Measurements from ENCODE around the gene TMEM256. TPM values are rescaled to one million over a fixed set of nuclear protein-coding genes. Genes with fewer than 3 reads are reported as not detected.
"Not testable (repeated sequence)": the region's sequence is repeated elsewhere in the genome, so short reads cannot be mapped to it uniquely, and the experiment has no call there.

The TMEM256 gene
- total RNA-seq, 1 donor from 2014 or later = 45.9 TPM

GRCh38 chr17:7367918-7368598 lies 35.8 kb downstream of the TMEM256 start:
- no peaks in the 10 kb centered on the region for H3K36me3 Mint-ChIP-seq (ENCODE audit: unreplicated experiment)
- no peak for DNase-seq (ENCODE audit: extremely low spot score, unreplicated experiment)
- no peak for TF ChIP-seq CTCF (IDR thresholded peaks at IDR 0.05)

GRCh38 chr17:7367083-7367482 lies 36.8 kb downstream of the TMEM256 start:
- Mint-ChIP-seq H3K4me1 (ENCODE audit: unreplicated experiment) (no peaks in the 10 kb centered on the region), H3K4me3 (ENCODE audit: unreplicated experiment) (no peak overlapping the region), H3K27ac (ENCODE audit: unreplicated experiment) (no peak overlapping the region), H3K9me3 (ENCODE audit: unreplicated experiment) (no peaks in the 10 kb centered on the region), H3K27me3 (ENCODE audit: unreplicated experiment) (peaks cover 18% of the 10 kb centered on the region), H3K36me3 (ENCODE audit: unreplicated experiment) (no peaks in the 10 kb centered on the region)
- DNase-seq (ENCODE audit: extremely low spot score, unreplicated experiment) = no peak
- TF ChIP-seq CTCF (IDR thresholded peaks at IDR 0.05) = no peak

More at GRCh38 chr17:7367918-7368598, 35.8 kb downstream of the TMEM256 start:
- Mint-ChIP-seq H3K4me1 (ENCODE audit: unreplicated experiment) (no peaks in the 10 kb centered on the region), H3K27ac (ENCODE audit: unreplicated experiment) (no peak overlapping the region), H3K27me3 (ENCODE audit: unreplicated experiment) (peaks cover 18% of the 10 kb centered on the region), H3K9me3 (ENCODE audit: unreplicated experiment) (no peaks in the 10 kb centered on the region), H3K4me3 (ENCODE audit: unreplicated experiment) (no peak overlapping the region)

GRCh38 chr17:7365963-7366362 lies 37.9 kb downstream of the TMEM256 start:
- H3K4me1 Mint-ChIP-seq (ENCODE audit: unreplicated experiment); H3K9me3 Mint-ChIP-seq (ENCODE audit: unreplicated experiment); DNase-seq (ENCODE audit: extremely low spot score, unreplicated experiment); H3K27ac Mint-ChIP-seq (ENCODE audit: unreplicated experiment); H3K36me3 Mint-ChIP-seq (ENCODE audit: unreplicated experiment); H3K4me3 Mint-ChIP-seq (ENCODE audit: unreplicated experiment): not testable (repeated sequence)
- peaks cover 18% of the 10 kb centered on the region for H3K27me3 Mint-ChIP-seq (ENCODE audit: unreplicated experiment)

GRCh38 chr17:7363311-7363710 lies 40.6 kb downstream of the TMEM256 start:
- peaks cover 5% of the 10 kb centered on the region for H3K27me3 Mint-ChIP-seq (ENCODE audit: unreplicated experiment)
- H3K4me3 Mint-ChIP-seq (ENCODE audit: unreplicated experiment) = no peak overlapping the region
- H3K27ac Mint-ChIP-seq (ENCODE audit: unreplicated experiment) = no peak overlapping the region
- TF ChIP-seq CTCF (IDR thresholded peaks at IDR 0.05) = no peak
- H3K9me3 Mint-ChIP-seq (ENCODE audit: unreplicated experiment) = no peaks in the 10 kb centered on the region
- no peak for DNase-seq (ENCODE audit: extremely low spot score, unreplicated experiment)
- no peaks in the 10 kb centered on the region for H3K36me3 Mint-ChIP-seq (ENCODE audit: unreplicated experiment)
- no peaks in the 10 kb centered on the region for H3K4me1 Mint-ChIP-seq (ENCODE audit: unreplicated experiment)

GRCh38 chr17:7361906-7362305 lies 42.0 kb downstream of the TMEM256 start:
- Mint-ChIP-seq H3K36me3 (ENCODE audit: unreplicated experiment) (no peaks in the 10 kb centered on the region), H3K4me1 (ENCODE audit: unreplicated experiment) (no peaks in the 10 kb centered on the region), H3K27ac (ENCODE audit: unreplicated experiment) (no peak overlapping the region), H3K4me3 (ENCODE audit: unreplicated experiment) (no peak overlapping the region), H3K27me3 (ENCODE audit: unreplicated experiment) (peaks cover 2% of the 10 kb centered on the region), H3K9me3 (ENCODE audit: unreplicated experiment) (no peaks in the 10 kb centered on the region)
- no peak for DNase-seq (ENCODE audit: extremely low spot score, unreplicated experiment)
- no peak for TF ChIP-seq CTCF (IDR thresholded peaks at IDR 0.05)
